Measurements from ENCODE around the gene AKR1B15.

Gene AKR1B15

GRCh38 chr7:134611611-134612151, 62.8 kb downstream of the AKR1B15 start:
- H3K27me3 Mint-ChIP-seq, result peaks cover 44% of the 10 kb centered on the region
- no peak overlapping the region for H3K4me3 Mint-ChIP-seq
- H3K9me3 Mint-ChIP-seq, result no peaks in the 10 kb centered on the region
- no peaks in the 10 kb centered on the region for H3K36me3 Mint-ChIP-seq
- no peak for ATAC-seq
- H3K4me1 Mint-ChIP-seq, result peaks cover under 1% of the 10 kb centered on the region
- H3K27ac Mint-ChIP-seq, result no peak overlapping the region

- no peak for ATAC-seq
- Mint-ChIP-seq H3K9me3 (no peaks in the 10 kb centered on the region), H3K36me3 (no peaks in the 10 kb centered on the region), H3K4me1 (no peaks in the 10 kb centered on the region), H3K27me3 (peaks cover 44% of the 10 kb centered on the region), H3K4me3 (no peak overlapping the region), H3K27ac (no peak overlapping the region)
Measured at GRCh38 chr7:134612197-134612596, 63.3 kb downstream of the AKR1B15 start.

- Mint-ChIP-seq H3K27me3 (peaks cover 37% of the 10 kb centered on the region), H3K4me3 (no peak overlapping the region), H3K27ac (no peak overlapping the region), H3K9me3 (no peaks in the 10 kb centered on the region), H3K4me1 (no peaks in the 10 kb centered on the region), H3K36me3 (no peaks in the 10 kb centered on the region)
- no peak for ATAC-seq
Measured at GRCh38 chr7:134613623-134614347, 64.9 kb downstream of the AKR1B15 start.

GRCh38 chr7:134616611-134617010, 67.7 kb downstream of the AKR1B15 start:
- Mint-ChIP-seq H3K4me1 (no peaks in the 10 kb centered on the region), H3K36me3 (no peaks in the 10 kb centered on the region), H3K9me3 (no peaks in the 10 kb centered on the region), H3K27me3 (peaks cover 27% of the 10 kb centered on the region), H3K27ac (no peak overlapping the region), H3K4me3 (no peak overlapping the region)
- ATAC-seq, result no peak

GRCh38 chr7:134618756-134619530, 70.0 kb downstream of the AKR1B15 start:
- Mint-ChIP-seq H3K27ac (no peak overlapping the region), H3K4me3 (no peak overlapping the region), H3K9me3 (no peaks in the 10 kb centered on the region), H3K27me3 (peaks cover 40% of the 10 kb centered on the region), H3K4me1 (no peaks in the 10 kb centered on the region), H3K36me3 (no peaks in the 10 kb centered on the region)
- no peak for ATAC-seq

- no peaks in the 10 kb centered on the region for H3K4me1 Mint-ChIP-seq
- no peaks in the 10 kb centered on the region for H3K36me3 Mint-ChIP-seq
- no peak overlapping the region for H3K4me3 Mint-ChIP-seq
- no peak overlapping the region for H3K27ac Mint-ChIP-seq
- peaks cover 41% of the 10 kb centered on the region for H3K27me3 Mint-ChIP-seq
- ATAC-seq, result no peak
- no peaks in the 10 kb centered on the region for H3K9me3 Mint-ChIP-seq
Measured at GRCh38 chr7:134619627-134620331, 70.9 kb downstream of the AKR1B15 start.

- no peaks in the 10 kb centered on the region for H3K4me1 Mint-ChIP-seq
- no peak overlapping the region for H3K27ac Mint-ChIP-seq
- peaks cover 36% of the 10 kb centered on the region for H3K27me3 Mint-ChIP-seq
- no peaks in the 10 kb centered on the region for H3K9me3 Mint-ChIP-seq
- H3K36me3 Mint-ChIP-seq, result no peaks in the 10 kb centered on the region
- ATAC-seq, result no peak
- no peak overlapping the region for H3K4me3 Mint-ChIP-seq
Measured at GRCh38 chr7:134622303-134622995, 73.5 kb downstream of the AKR1B15 start.

- Mint-ChIP-seq H3K27me3 (peaks cover 43% of the 10 kb centered on the region), H3K4me1 (no peaks in the 10 kb centered on the region), H3K4me3 (no peak overlapping the region), H3K9me3 (no peaks in the 10 kb centered on the region), H3K36me3 (no peaks in the 10 kb centered on the region), H3K27ac (no peak overlapping the region)
- no peak for ATAC-seq
Measured at GRCh38 chr7:134623193-134623592, 74.3 kb downstream of the AKR1B15 start.

- Mint-ChIP-seq H3K27ac (no peak overlapping the region), H3K36me3 (no peaks in the 10 kb centered on the region), H3K4me3 (no peak overlapping the region), H3K27me3 (peaks cover 52% of the 10 kb centered on the region), H3K4me1 (no peaks in the 10 kb centered on the region), H3K9me3 (no peaks in the 10 kb centered on the region)
- ATAC-seq, result no peak
Measured at GRCh38 chr7:134625550-134625949, 76.6 kb downstream of the AKR1B15 start.

GRCh38 chr7:134627109-134627774, 78.3 kb downstream of the AKR1B15 start:
- Mint-ChIP-seq H3K9me3 (no peaks in the 10 kb centered on the region), H3K27me3 (peaks cover 47% of the 10 kb centered on the region)

GRCh38 chr7:134627775-134628153, 78.9 kb downstream of the AKR1B15 start:
- Mint-ChIP-seq H3K36me3 (no peaks in the 10 kb centered on the region), H3K27ac (no peak overlapping the region), H3K4me3 (no peak overlapping the region), H3K9me3 (no peaks in the 10 kb centered on the region), H3K27me3 (peaks cover 42% of the 10 kb centered on the region), H3K4me1 (no peaks in the 10 kb centered on the region)
- no peak for ATAC-seq

More at GRCh38 chr7:134627109-134627774, 78.3 kb downstream of the AKR1B15 start:
- Mint-ChIP-seq H3K4me3 (no peak overlapping the region), H3K27ac (no peak overlapping the region), H3K36me3 (no peaks in the 10 kb centered on the region), H3K4me1 (no peaks in the 10 kb centered on the region)
- ATAC-seq, result no peak

GRCh38 chr7:134629445-134629844, 80.5 kb downstream of the AKR1B15 start:
- H3K27me3 Mint-ChIP-seq, result peaks cover 34% of the 10 kb centered on the region

More at GRCh38 chr7:134629445-134629844, 80.5 kb downstream of the AKR1B15 start:
- H3K36me3 Mint-ChIP-seq, result no peaks in the 10 kb centered on the region
- no peaks in the 10 kb centered on the region for H3K9me3 Mint-ChIP-seq
- no peak for ATAC-seq
- no peak overlapping the region for H3K4me3 Mint-ChIP-seq
- no peak overlapping the region for H3K27ac Mint-ChIP-seq
- no peaks in the 10 kb centered on the region for H3K4me1 Mint-ChIP-seq
